Activated CD4-positive, alpha-beta T cell treated with anti-CD3 and anti-CD28 coated beads, Interleukin-2, amount 10 ng/mL, durations not matched to agents 7 days and 5 days (primary cell): ENCODE data around the gene IQCH. TPM values are rescaled to one million over a fixed set of nuclear protein-coding genes. Genes with fewer than 3 reads are reported as not detected.

ENCODE experiments used
- CTCF ChIA-PET: fragments of 350-600 bp; sonication (Branson Sonifier 250); formaldehyde crosslinking; loops from one replicate; lab custom pipeline; 2021; ENCODE audit warnings: antibody characterized with exemption; lab: Charles Lee
- POLR2A ChIA-PET: fragments of 350-600 bp; sonication (Branson Sonifier 250); formaldehyde crosslinking; loops from one replicate; lab custom pipeline; 2021; ENCODE audit warnings: antibody characterized with exemption; lab: Charles Lee
- DNase-seq: peaks from one replicate; pipeline ENCODE4 v3.0.0-alpha.2; 2020
- H3K27ac Mint-ChIP-seq: one replicate; pipeline ENCODE4 v1.8.0; 2021; ENCODE audit warnings: mild to moderate bottlenecking, moderate library complexity, mixed read lengths
- H3K27me3 Mint-ChIP-seq: one replicate; pipeline ENCODE4 v1.8.0; 2021; ENCODE audit warnings: mixed read lengths
- H3K36me3 Mint-ChIP-seq: one replicate; pipeline ENCODE4 v1.8.0; 2021; ENCODE audit warnings: low read depth, mixed read lengths
- H3K4me1 Mint-ChIP-seq: one replicate; pipeline ENCODE4 v1.8.0; 2021; ENCODE audit warnings: mixed read lengths
- H3K4me3 Mint-ChIP-seq: one replicate; pipeline ENCODE4 v1.8.0; 2021; ENCODE audit warnings: mild to moderate bottlenecking, moderate library complexity, mixed read lengths
- H3K9me3 Mint-ChIP-seq: one replicate; pipeline ENCODE4 v1.8.0; 2021; ENCODE audit warnings: mixed read lengths
- total RNA-seq, 2 experiments: library from RNA; stranded (reverse); gene quantifications; one replicate each; pipeline ENCODE4 v1.2.3, GENCODE V29; 2021

Gene IQCH
- under 1 TPM; 0.77 to 0.89 TPM for total RNA-seq

GRCh38 chr15:67254238-67255175, at the start of gene IQCH, which contains the start of gene AAGAB:
Gene IQCH (plus strand): TSS chr15:67254786. CDS start chr15:67254897, 111 bp downstream.
Gene AAGAB (minus strand): TSS chr15:67254661. CDS start chr15:67254631, 30 bp downstream.
- H3K27ac Mint-ChIP-seq, result peak within 1 kb of the TSS; percentile 97
- DNase-seq, result peak; percentile 97
- ChIA-PET POLR2A (no interaction called here), CTCF (interaction anchor here (0.6 to 1.1 kb wide), 3 partner anchors 186 to 428 kb away, joined by 3 read pairs; no protein-coding TSS in a partner anchor)
- no peaks in the 10 kb centered on the region for H3K9me3 Mint-ChIP-seq
- H3K27me3 Mint-ChIP-seq, result peaks cover 8% of the 10 kb centered on the region
- peaks cover 41% of the 10 kb centered on the region for H3K4me1 Mint-ChIP-seq
- H3K4me3 Mint-ChIP-seq, result peak within 1 kb of the TSS; percentile 100
- H3K36me3 Mint-ChIP-seq, result peaks cover 17% of the 10 kb centered on the region

DNA sequence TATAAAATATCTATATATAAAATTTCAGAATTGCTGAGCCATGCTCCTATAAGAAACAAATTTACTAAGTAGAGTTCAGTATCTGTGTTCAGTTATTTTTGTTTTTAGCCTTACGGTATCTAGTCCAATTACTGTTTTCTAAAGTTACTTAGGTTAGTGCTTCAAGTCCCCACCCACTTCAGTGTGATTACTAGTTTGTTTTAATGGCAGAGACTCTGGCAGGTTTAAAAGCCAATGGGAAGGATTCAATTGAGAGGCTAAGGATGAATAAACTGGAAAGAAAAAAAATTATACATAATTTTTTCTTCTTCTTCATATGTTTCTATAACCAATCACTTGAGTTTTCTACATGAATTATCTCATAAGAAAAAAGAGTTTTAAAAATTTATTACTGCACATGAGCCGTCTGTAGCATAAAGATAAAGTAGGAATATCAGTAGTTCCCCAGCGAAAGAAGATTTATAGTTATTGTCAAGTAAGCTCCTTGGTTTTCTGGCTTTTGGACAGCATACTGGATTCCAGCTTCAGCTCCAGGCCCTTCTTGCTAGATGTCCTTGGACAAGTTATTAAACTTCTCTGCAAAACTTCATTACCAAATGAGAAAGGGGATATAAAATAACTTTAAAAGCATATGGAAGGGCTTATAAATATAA, 46.9 kb upstream of the IQCH start:
- ChIA-PET CTCF (no interaction called here), POLR2A (interaction anchor here (0.5 kb wide), 2 partner anchors 193 to 258 kb away, joined by 3 read pairs; no protein-coding TSS in a partner anchor)
- no peak for DNase-seq
- no peaks in the 10 kb centered on the region for H3K4me1 Mint-ChIP-seq
- H3K27me3 Mint-ChIP-seq, result no peaks in the 10 kb centered on the region
- H3K36me3 Mint-ChIP-seq, result peaks cover 50% of the 10 kb centered on the region
- no peak overlapping the region for H3K4me3 Mint-ChIP-seq
- H3K9me3 Mint-ChIP-seq, result no peaks in the 10 kb centered on the region
- H3K27ac Mint-ChIP-seq, result no peak overlapping the region

- H3K9me3 Mint-ChIP-seq, result no peaks in the 10 kb centered on the region
- no peak overlapping the region for H3K27ac Mint-ChIP-seq
- H3K4me3 Mint-ChIP-seq, result no peak overlapping the region
- no peaks in the 10 kb centered on the region for H3K4me1 Mint-ChIP-seq
- ChIA-PET CTCF (interaction anchor here (1.1 to 1.4 kb wide), 2 partner anchors 11 to 262 kb away, joined by 3 read pairs; no protein-coding TSS in a partner anchor), POLR2A (interaction anchor here (0.5 kb wide), 1 partner anchor 258 kb away, joined by 3 read pairs; no protein-coding TSS in a partner anchor)
- peaks cover 45% of the 10 kb centered on the region for H3K36me3 Mint-ChIP-seq
- no peak for DNase-seq
- no peaks in the 10 kb centered on the region for H3K27me3 Mint-ChIP-seq
Measured at GRCh38 chr15:67208396-67208795, 46.2 kb upstream of the IQCH start.

DNA sequence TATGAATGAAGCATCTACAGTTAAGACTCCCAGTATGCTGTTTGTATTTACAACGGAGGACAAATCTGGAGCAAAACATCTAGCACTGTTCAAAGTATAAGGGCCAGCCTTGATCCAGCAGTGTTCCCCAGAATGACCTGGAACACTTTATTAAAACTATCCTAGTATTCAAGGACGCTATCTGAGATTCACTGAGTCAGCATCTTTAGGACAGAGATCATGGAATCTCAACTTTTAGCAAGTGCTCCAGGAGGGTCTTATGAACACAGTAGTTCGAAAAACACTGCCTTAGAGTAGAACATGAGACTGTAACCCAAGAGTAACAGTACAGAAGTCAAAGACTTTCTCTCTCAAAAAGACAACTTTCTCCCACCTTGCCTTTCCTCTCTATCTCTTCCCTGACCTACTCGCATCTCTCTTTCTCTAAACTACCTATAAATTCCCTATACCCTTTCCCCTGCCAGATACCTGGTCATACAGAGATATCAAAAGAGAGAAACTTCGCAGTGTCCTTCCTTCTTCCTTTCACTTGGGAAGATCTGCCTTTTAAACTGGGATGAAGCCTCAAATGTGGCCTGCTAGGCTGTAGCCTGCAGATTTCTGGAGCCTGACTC, 43.9 kb upstream of the IQCH start:
- Mint-ChIP-seq H3K27ac (no peak overlapping the region), H3K4me1 (no peaks in the 10 kb centered on the region), H3K9me3 (no peaks in the 10 kb centered on the region), H3K36me3 (peaks cover 35% of the 10 kb centered on the region), H3K27me3 (no peaks in the 10 kb centered on the region), H3K4me3 (no peak overlapping the region)
- ChIA-PET POLR2A (no interaction called here), CTCF (interaction anchor here (0.8 kb wide), 1 partner anchor 33 kb away, joined by 3 read pairs; no protein-coding TSS in a partner anchor)
- no peak for DNase-seq

DNA sequence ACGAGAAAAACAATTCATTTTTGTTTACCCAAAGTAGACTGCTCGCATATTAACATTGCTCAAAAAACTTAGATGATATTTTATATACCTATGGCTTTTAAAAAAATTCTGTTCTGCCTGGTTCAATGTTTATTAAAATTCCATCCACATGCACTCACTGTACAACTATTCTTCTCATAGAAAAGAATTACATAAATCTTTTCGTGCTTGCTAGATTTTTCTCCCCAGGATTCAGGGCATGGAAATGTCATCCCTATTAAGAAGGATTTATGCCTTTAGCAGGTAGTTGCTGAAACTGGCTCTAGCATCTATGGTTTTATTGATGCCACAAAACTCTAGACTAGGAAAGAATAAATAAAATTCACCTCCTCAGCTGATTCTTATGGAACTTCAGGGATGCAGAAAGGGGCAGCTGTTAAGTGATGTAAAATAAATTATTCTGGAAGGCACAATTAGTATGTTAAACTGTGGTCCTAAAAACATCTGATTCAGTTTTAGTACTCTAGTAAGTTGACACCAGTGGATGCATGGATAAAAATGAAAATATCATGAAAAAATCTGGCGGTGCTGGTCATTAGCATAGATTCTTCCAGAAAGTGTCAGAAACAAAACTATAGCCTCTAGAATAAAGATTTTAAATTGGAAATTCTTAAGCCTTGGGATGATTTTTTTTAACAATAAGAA, 41.8 kb upstream of the IQCH start:
- no peaks in the 10 kb centered on the region for H3K27me3 Mint-ChIP-seq
- CTCF ChIA-PET, result interaction anchor here (0.7 kb wide), 1 partner anchor 12 kb away, joined by 4 read pairs; no protein-coding TSS in a partner anchor

DNA sequence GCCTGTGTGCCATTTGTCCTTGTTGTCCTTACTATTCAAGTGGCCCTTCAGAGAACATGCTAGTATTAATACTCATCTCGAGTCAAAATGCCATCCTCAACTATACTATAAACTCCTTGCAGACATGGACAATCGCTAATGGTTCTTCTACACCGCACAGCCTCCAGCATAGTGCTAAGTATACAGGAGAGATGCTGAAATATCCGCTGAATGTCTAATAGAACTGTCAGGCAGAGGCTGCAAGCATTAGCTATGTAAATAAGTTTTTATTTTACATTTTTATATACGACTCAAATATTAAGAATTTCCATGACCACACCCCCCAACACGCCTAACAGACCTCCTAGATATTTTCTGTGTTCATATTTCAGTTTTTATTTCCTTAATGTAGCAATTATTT, 39.5 kb upstream of the IQCH start:
- Mint-ChIP-seq H3K27me3 (no peaks in the 10 kb centered on the region), H3K4me3 (no peak overlapping the region), H3K9me3 (no peaks in the 10 kb centered on the region), H3K27ac (no peak overlapping the region), H3K4me1 (peaks cover 7% of the 10 kb centered on the region), H3K36me3 (peaks cover 34% of the 10 kb centered on the region)
- ChIA-PET POLR2A (no interaction called here), CTCF (no interaction called here)
- no peak for DNase-seq

More for the DNA sequence above, 41.8 kb upstream of the IQCH start:
- peaks cover 29% of the 10 kb centered on the region for H3K36me3 Mint-ChIP-seq
- H3K27ac Mint-ChIP-seq, result no peak overlapping the region
- no peaks in the 10 kb centered on the region for H3K9me3 Mint-ChIP-seq
- POLR2A ChIA-PET, result no interaction called here
- H3K4me1 Mint-ChIP-seq, result no peaks in the 10 kb centered on the region
- no peak for DNase-seq
- H3K4me3 Mint-ChIP-seq, result no peak overlapping the region

GRCh38 chr15:67216859-67217258, 37.7 kb upstream of the IQCH start:
- POLR2A ChIA-PET, result no interaction called here
- Mint-ChIP-seq H3K27ac (no peak overlapping the region), H3K4me3 (no peak overlapping the region), H3K4me1 (peaks cover 7% of the 10 kb centered on the region), H3K27me3 (no peaks in the 10 kb centered on the region), H3K9me3 (no peaks in the 10 kb centered on the region), H3K36me3 (peaks cover 40% of the 10 kb centered on the region)
- DNase-seq, result no peak
- CTCF ChIA-PET, result no interaction called here

DNA sequence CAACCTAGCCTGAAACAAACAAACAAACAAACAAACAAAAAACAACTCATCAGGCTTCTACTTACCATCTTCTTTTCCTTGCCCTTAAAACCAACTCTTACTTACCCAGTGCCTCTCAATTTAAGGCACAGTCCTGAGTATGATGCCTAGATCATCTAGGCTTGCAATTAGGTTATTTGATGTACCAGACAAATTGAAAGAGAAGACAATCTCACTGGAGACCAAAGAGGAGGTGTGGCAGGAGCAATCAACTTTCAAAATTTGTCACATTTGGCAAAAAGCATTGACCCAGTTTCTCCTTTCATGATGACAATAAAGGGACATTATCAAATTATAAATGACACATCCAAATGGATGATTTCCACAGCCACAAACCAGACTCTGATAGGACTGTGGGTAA, 36.2 kb upstream of the IQCH start:
- CTCF ChIA-PET, result no interaction called here
- H3K36me3 Mint-ChIP-seq, result peaks cover 40% of the 10 kb centered on the region
- POLR2A ChIA-PET, result no interaction called here
- DNase-seq, result no peak
- H3K4me3 Mint-ChIP-seq, result no peak overlapping the region
- H3K4me1 Mint-ChIP-seq, result peaks cover 7% of the 10 kb centered on the region
- H3K27me3 Mint-ChIP-seq, result no peaks in the 10 kb centered on the region
- H3K9me3 Mint-ChIP-seq, result no peaks in the 10 kb centered on the region
- no peak overlapping the region for H3K27ac Mint-ChIP-seq

GRCh38 chr15:67219288-67219687, 35.3 kb upstream of the IQCH start:
- POLR2A ChIA-PET, result interaction anchor here (0.6 kb wide), 1 partner anchor 115 kb away, joined by 3 read pairs; no protein-coding TSS in a partner anchor
- CTCF ChIA-PET, result interaction anchor here (1.1 to 1.4 kb wide), 2 partner anchors 10 to 17 kb away, joined by 3 read pairs; no protein-coding TSS in a partner anchor
- Mint-ChIP-seq H3K4me1 (peaks cover 7% of the 10 kb centered on the region), H3K27me3 (no peaks in the 10 kb centered on the region), H3K36me3 (peaks cover 38% of the 10 kb centered on the region), H3K27ac (no peak overlapping the region), H3K4me3 (no peak overlapping the region), H3K9me3 (no peaks in the 10 kb centered on the region)
- DNase-seq, result no peak

DNA sequence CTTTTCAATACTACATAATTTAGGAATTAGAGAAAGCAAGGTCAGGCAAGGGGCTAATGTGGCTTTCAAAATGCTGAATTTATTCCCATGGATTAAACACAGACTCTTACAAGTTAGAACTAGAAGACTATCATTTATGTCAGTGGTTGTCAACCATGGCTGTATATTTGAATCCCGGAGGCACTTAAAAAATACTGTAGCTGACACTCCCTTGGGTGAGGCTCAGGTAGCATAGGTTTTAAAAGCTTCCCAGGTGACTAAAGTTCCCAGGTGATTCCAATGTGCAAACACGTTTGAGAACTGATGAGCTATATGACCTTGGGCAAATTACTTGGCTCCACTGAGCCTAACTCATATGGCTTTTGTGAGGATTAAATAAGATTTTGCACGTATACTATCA, 29.7 kb upstream of the IQCH start:
- Mint-ChIP-seq H3K4me1 (peaks cover 14% of the 10 kb centered on the region), H3K4me3 (no peak overlapping the region), H3K9me3 (no peaks in the 10 kb centered on the region), H3K27ac (no peak overlapping the region), H3K36me3 (peaks cover 37% of the 10 kb centered on the region), H3K27me3 (no peaks in the 10 kb centered on the region)
- ChIA-PET CTCF (interaction anchor here (0.7 to 2.0 kb wide), 3 partner anchors 12 to 200 kb away, joined by 3 to 8 read pairs (median 4); no protein-coding TSS in a partner anchor), POLR2A (no interaction called here)
- no peak for DNase-seq

DNA sequence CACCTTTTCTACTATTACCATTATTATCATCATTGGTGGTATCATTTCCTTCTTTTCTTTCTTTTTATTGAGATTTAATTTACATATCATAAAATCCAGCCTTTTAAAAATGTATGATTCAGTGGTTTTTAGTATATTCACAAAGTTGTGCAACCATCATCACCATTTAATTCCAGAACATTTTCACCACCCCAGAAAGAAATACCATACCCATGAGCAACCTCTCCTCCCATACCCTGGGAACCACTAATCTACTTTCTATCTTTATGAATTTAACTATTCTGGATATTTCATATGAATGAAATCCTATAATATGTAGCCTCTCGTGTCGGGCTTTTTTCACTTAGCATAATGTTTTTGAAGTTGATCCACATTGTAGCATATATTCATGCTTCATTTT, 29.2 kb upstream of the IQCH start:
- POLR2A ChIA-PET, result no interaction called here
- DNase-seq, result no peak
- no peaks in the 10 kb centered on the region for H3K9me3 Mint-ChIP-seq

DNA sequence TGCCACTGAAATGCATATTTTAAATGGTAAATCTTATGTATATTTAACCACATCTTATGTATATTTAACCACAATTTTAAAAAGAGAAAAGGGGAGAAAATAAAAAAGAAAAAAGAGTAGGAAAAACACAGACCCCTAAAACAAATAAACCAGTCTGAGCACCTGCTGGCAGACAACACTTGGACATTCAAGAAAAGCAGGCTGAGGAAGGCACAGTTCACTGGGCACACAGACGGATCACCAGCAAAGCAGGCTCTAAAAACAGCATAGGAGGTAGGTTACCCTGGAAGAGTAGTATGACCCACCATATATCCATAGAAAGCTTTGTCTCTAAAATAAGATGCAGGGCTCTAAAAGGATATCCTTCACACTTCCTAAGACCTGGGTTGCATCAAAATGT, 27.2 kb upstream of the IQCH start:
- H3K4me1 Mint-ChIP-seq, result peaks cover 14% of the 10 kb centered on the region
- peaks cover 51% of the 10 kb centered on the region for H3K36me3 Mint-ChIP-seq
- no peaks in the 10 kb centered on the region for H3K9me3 Mint-ChIP-seq
- no peak overlapping the region for H3K27ac Mint-ChIP-seq
- ChIA-PET CTCF (no interaction called here), POLR2A (no interaction called here)
- no peak for DNase-seq
- H3K4me3 Mint-ChIP-seq, result no peak overlapping the region
- no peaks in the 10 kb centered on the region for H3K27me3 Mint-ChIP-seq

More for the DNA sequence above, 29.2 kb upstream of the IQCH start:
- H3K36me3 Mint-ChIP-seq, result peaks cover 38% of the 10 kb centered on the region
- no peaks in the 10 kb centered on the region for H3K27me3 Mint-ChIP-seq
- no peak overlapping the region for H3K4me3 Mint-ChIP-seq
- no peak overlapping the region for H3K27ac Mint-ChIP-seq
- H3K4me1 Mint-ChIP-seq, result peaks cover 14% of the 10 kb centered on the region
- CTCF ChIA-PET, result interaction anchor here (2.0 kb wide), 1 partner anchor 14 kb away, joined by 8 read pairs; no protein-coding TSS in a partner anchor
